Fibroblast of villous mesenchyme (primary cell): Measurements from ENCODE around the gene TIMMDC1. TPM values are rescaled to one million over a fixed set of nuclear protein-coding genes. Genes with fewer than 3 reads are reported as not detected.

Experiments
- DNase-seq: peaks from one replicate; pipeline ENCODE4 v3.0.0-alpha.2; 2010; ENCODE audit warnings: low read depth
- H3K4me3 ChIP-seq: 2 replicates; pipeline ENCODE4 v1.5.1; 2011; ENCODE audit warnings: low read depth, mild to moderate bottlenecking, low read length
- total RNA-seq: library from RNA; depleted of rRNA; stranded (reverse); fragments of >200 nt; gene quantifications from 2 replicates; pipeline ENCODE4 v1.2.3, GENCODE V29; 2012
- TF ChIP-seq, protein P1 (sequence below): IDR thresholded peaks from 2 replicates; pipeline ENCODE4 v1.5.1; 2012; ENCODE audit warnings: low read depth, mild to moderate bottlenecking, low read length; ENCODE audit not compliant: insufficient read depth

Gene TIMMDC1
- total RNA-seq, 1 donor: 58.7 TPM

DNA sequence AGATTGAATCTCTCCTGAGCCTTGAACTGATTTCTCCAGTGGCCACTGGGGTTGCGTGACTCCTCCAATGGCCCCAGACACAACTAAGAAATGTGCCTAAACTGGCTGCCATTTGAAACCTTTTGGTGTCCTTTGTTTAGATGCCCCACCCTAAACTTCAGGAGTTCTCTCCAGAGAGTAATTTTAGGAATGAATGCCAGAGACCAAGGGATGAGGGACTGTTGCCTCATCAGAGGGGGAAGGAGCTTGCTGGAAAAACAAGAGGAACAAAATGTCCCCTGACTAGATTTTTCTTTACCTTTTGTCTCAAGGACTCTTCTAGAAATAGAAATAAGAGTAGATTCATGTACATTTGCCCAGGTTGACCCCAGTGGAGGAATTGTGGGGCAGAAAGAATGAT, 72.9 kb downstream of the TIMMDC1 start:
- DNase-seq: no peak
- TF ChIP-seq, protein P1, sequence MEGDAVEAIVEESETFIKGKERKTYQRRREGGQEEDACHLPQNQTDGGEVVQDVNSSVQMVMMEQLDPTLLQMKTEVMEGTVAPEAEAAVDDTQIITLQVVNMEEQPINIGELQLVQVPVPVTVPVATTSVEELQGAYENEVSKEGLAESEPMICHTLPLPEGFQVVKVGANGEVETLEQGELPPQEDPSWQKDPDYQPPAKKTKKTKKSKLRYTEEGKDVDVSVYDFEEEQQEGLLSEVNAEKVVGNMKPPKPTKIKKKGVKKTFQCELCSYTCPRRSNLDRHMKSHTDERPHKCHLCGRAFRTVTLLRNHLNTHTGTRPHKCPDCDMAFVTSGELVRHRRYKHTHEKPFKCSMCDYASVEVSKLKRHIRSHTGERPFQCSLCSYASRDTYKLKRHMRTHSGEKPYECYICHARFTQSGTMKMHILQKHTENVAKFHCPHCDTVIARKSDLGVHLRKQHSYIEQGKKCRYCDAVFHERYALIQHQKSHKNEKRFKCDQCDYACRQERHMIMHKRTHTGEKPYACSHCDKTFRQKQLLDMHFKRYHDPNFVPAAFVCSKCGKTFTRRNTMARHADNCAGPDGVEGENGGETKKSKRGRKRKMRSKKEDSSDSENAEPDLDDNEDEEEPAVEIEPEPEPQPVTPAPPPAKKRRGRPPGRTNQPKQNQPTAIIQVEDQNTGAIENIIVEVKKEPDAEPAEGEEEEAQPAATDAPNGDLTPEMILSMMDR: no peak
- no peak overlapping the region for H3K4me3 ChIP-seq

DNA sequence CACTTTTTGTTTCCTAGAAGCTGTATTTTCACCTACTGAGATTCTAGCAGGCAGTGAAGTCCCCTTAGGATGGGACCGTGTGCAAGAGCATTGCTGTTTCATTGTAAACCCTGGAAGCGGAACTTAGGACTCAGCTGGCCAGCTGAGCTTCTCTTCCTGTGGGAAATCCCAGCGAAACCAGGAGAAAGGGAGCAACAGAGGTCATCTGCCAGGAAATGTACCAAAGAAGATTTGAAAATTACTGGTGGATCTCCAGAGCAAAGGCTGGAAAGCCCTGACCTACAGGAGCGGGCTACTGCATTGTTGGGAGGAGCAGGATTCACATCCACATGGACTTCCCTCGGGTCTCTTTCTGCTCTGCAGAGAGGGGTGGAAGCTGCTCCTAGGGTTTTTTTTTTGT, 73.3 kb downstream of the TIMMDC1 start:
- no peak overlapping the region for H3K4me3 ChIP-seq
- TF ChIP-seq, protein P1: no peak
- DNase-seq: no peak

Other genes with a start within 250 kb of the TIMMDC1 start
- gene ARHGAP31, start 204.2 kb upstream of the TIMMDC1 start, total RNA-seq: 15.1 and 15.5 TPM in 2 replicates
- gene TMEM39A, start 34.9 kb upstream of the TIMMDC1 start, total RNA-seq: 72.2 and 88.5 TPM in 2 replicates
- gene POGLUT1, start 29.6 kb upstream of the TIMMDC1 start, total RNA-seq: 14.2 and 29.8 TPM in 2 replicates
- not detected in 2 replicates for gene CD80, start 61.1 kb downstream of the TIMMDC1 start, total RNA-seq
- gene ADPRH, start 80.9 kb downstream of the TIMMDC1 start, total RNA-seq: 3.0 and 4.2 TPM in 2 replicates
- not detected in 2 replicates for gene PLA1A, start 99.3 kb downstream of the TIMMDC1 start, total RNA-seq
- gene POPDC2, start 162.0 kb downstream of the TIMMDC1 start, total RNA-seq: 1.3 TPM in 2 replicates
- 10.8 and 15.8 TPM in 2 replicates for gene COX17, start 178.9 kb downstream of the TIMMDC1 start, total RNA-seq
- gene CFAP91, start 204.5 kb downstream of the TIMMDC1 start, total RNA-seq: 0.32 and 0.43 TPM in 2 replicates